ENCODE results near the gene WASL.

DNA sequence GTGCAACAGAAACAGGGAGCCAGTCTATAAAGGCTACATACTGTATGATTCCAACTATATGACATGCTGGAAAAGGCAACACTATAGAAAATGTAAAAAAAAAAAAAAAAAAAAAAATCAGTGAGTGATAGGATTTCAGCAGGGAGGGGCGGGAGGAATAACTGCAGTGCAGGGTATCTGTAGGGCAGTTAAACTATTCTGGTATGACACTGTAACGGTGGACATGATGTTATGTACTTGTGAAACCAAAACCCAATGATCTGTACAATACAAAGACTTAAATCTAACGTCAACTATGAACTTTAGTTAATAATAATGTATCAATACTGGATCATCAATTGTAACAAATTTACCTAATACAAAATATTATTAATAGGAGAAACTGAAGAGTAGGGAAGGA, 14.3 kb downstream of the WASL start:
- TF ChIP-seq, protein P1, sequence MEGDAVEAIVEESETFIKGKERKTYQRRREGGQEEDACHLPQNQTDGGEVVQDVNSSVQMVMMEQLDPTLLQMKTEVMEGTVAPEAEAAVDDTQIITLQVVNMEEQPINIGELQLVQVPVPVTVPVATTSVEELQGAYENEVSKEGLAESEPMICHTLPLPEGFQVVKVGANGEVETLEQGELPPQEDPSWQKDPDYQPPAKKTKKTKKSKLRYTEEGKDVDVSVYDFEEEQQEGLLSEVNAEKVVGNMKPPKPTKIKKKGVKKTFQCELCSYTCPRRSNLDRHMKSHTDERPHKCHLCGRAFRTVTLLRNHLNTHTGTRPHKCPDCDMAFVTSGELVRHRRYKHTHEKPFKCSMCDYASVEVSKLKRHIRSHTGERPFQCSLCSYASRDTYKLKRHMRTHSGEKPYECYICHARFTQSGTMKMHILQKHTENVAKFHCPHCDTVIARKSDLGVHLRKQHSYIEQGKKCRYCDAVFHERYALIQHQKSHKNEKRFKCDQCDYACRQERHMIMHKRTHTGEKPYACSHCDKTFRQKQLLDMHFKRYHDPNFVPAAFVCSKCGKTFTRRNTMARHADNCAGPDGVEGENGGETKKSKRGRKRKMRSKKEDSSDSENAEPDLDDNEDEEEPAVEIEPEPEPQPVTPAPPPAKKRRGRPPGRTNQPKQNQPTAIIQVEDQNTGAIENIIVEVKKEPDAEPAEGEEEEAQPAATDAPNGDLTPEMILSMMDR (optimal IDR thresholded peaks at IDR 0.05 in 1 of 3, IDR thresholded peaks at IDR 0.05 in 1 of 3, conservative IDR thresholded peaks at IDR 0.05 in 1 of 3; ENCODE audit: extremely low read depth in 1 of 3, insufficient read depth in 2 of 3, low read length in 3 of 3): no peak
- TF ChIP-seq EZH2 (IDR thresholded peaks at IDR 0.05; ENCODE audit: low read length): no peak
